HFF-Myc (cell line): ENCODE data around the gene FOXJ3.

Experiments used
- DNase-seq: peaks from one replicate; pipeline ENCODE4 v3.0.0-alpha.2; 2011; ENCODE audit warnings: low read depth; ENCODE audit errors: extremely low read depth
- H3K4me3 ChIP-seq: replicated peaks from 2 replicates; pipeline ENCODE4 v1.5.1; 2011; ENCODE audit warnings: low read depth, mild to moderate bottlenecking, control low read depth, low read length
- CTCF ChIP-seq: IDR thresholded peaks from 2 replicates; pipeline ENCODE4 v1.5.1; 2012; ENCODE audit warnings: mild to moderate bottlenecking, low read depth, low read length, control low read depth; ENCODE audit errors: missing control alignments

The FOXJ3 gene

DNA sequence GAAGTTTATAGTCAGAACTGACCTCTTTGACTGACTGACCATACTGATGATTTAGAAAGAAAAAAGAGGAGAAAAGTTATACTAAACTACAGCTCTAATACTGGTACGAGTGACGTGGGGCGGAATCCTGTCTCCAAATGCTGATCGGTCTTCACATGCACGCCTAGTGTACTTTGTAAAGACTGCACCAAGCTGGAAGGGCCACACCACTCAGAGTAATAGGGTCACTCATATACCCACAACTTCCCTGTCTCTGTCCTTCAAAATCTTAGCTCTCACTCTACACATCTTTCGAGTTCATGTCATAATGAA lies 151.1 kb downstream of the FOXJ3 start:
- no peak for TF ChIP-seq CTCF

DNA sequence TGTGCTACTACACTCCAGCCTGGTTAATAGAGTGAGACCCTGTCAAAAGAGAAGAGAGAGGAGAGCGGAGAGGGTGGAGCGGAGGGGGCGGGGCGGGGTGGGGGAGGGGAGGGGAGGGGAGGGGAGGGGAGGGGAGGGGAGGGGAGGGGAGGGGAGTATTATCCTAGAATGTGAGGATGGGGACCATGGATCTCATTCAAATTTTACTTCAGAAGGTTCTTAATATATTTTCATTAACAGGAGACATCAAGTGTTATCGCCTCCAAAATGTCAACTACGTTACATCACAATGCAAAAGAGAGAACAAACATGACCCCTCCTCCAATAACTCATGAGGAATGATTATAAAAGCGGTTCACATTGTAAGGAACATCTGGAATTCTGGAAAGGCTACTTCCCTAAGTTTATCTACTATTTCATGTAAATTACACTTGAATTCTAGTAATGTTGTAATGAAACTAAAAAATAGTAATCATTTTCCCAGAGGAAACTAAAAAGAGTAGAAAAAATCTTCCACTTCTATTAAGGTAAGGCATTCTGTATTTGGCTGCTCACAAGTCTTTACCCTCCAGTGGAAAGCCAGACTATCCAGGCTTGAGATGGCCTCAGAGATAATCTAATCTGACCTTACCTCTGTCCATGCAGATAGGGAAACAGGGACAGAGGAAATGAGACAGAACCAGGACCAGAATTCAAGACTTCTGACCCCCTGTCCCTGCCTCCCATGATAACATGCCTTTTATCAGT lies 151.7 kb downstream of the FOXJ3 start:
- DNase-seq, result no peak
- no peak for TF ChIP-seq CTCF
- no peak overlapping the region for H3K4me3 ChIP-seq

More for the DNA sequence above, 151.1 kb downstream of the FOXJ3 start:
- H3K4me3 ChIP-seq, result no peak overlapping the region
- DNase-seq, result no peak

DNA sequence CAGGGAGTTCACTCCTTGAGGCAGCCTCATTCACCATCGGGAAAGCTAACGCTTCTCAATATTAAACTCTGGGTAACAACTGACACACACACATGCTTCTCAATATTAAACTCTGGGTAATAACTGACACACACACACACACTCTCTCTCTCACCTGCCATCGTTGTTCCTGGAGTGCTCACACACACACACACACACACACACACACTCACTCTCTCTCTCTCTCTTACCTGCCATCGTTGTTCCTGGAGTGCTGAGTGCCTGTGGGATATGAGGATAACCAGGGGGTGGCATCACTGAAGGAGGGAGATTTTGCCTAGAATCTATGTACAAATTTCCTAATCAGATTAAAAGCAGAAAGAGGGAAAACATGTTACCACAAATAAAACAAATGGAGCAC lies 153.3 kb downstream of the FOXJ3 start:
- no peak for TF ChIP-seq CTCF
- DNase-seq, result no peak
- no peak overlapping the region for H3K4me3 ChIP-seq

DNA sequence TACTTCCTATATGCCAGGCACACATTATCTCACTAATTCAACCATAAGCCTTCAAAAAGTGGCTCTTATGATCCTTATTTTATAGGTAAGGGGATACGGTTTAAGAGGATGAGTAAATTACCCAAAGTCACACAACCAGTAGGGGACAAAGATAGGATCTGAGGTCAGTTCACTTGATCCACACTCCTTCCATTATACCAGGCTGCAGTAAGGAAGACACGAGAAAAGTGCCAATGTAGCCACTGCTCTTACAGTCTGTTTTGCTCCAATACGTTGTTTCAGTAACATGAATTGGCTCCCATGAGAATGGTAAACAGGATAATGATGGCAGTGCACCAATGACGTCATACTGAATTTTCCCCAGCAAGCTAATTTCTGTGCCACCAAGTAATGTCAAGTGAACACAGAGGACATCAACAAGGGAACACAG lies 155.1 kb downstream of the FOXJ3 start:
- no peak overlapping the region for H3K4me3 ChIP-seq
- no peak for TF ChIP-seq CTCF
- DNase-seq, result no peak

DNA sequence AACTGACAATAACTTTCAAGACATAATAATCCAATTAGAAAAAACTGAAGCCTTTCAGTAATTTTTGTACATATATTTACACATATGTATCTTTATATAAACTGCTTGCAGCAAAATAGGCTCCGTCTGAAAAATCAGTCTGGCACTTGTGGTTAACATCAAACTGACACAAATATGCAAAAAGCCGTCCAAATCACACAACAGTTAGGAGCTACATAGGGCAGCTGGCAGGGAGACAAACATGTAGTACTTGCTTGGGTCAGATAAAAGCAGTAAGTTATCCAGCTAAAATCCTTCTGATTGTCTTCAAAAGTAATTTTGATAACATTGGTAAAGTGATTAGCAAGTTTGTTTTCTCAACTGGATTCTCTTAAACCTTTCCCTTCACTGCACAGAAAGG lies 155.8 kb downstream of the FOXJ3 start:
- TF ChIP-seq CTCF, result no peak
- no peak for DNase-seq
- H3K4me3 ChIP-seq, result no peak overlapping the region

- no peak for TF ChIP-seq CTCF
Observed at GRCh38 chr1:42178249-42178648, 156.8 kb downstream of the FOXJ3 start.

DNA sequence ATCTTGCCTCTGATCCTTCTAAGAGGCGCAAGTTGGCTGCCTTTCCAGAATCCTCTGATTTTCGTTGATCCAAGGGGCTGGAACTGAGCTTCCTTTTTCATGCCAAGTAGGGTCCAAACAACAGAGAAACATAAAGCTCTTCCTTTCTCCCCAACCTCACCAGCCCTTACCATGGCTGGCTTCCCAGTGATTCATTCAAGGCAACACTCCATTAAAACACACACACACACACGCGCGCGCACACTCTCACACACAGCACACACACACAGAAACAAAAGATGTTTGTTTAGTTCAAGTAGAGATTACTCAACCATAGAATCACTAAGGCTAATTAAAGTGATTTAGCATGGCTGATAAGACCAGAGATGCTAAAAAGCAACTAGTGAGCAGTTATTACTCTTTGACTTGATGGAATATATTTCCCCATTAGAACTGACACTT lies 157.5 kb downstream of the FOXJ3 start:
- DNase-seq, result peak; percentile 54
- H3K4me3 ChIP-seq, result no peak overlapping the region
- no peak for TF ChIP-seq CTCF

More at GRCh38 chr1:42178249-42178648, 156.8 kb downstream of the FOXJ3 start:
- H3K4me3 ChIP-seq, result no peak overlapping the region
- DNase-seq, result no peak
